NCI-H2227 (cell line): Measurements from ENCODE around the gene SIRPG.
"Not testable (repeated sequence)": the region's sequence is repeated elsewhere in the genome, so short reads cannot be mapped to it uniquely, and the experiment has no call there.

Experiments used
- DNase-seq: peaks from one replicate; lab custom pipeline; 2025; ENCODE audit not compliant: unreplicated experiment; lab: John Stamatoyannopoulos, UW

Gene SIRPG

DNA sequence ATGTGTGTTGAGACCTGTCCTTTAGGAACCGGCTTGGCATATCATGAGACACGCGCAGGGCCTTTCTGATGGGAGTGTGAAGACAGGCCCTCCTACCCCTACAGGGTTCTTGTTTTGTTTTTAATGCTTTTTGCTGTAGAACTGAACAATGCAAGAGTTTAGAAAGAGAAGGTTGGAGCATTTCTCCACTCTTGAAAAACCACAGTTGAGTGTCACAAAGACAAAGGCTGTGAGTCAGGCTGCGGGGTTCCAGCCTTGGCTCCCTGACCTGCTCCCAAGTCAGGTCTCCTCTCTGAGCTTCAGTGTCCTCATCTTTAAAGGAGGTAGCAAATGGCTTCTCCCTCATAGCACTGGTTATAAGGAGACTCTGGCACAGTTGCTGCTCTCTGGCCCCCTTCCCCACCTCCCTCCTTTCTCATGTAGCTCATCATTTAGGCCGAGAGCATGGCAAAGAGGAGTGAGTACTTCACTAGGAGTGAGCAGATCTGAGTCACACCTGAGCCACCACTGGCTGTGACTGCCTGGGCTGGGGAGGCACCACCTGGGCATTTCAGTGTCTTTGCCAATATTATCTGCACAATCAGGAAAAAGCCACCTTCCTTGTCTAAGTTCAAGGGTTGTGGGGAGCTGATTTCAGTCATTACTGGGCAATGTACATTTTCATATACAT is 48.8 kb downstream of the SIRPG start:
- not testable (repeated sequence) for DNase-seq

DNA sequence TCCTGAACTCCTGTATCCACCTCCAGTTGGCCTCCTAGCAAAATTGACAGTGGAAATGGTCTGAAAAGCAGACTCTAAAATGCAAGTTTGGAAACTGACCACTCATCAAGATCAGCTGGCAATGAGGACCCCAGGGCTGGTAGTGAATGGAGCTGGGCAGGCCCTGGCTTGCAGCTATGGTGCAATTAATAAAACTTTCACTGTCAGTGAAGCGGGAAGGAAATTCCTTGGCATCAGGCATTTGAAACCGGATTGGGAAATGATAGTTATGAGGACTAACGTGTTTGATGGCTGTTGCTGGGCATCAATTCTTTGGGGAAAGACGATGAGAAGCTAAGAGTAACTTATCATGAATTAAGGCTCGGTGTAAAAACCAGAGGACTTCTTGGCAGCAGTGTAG is 56.8 kb downstream of the SIRPG start:
- no peak for DNase-seq

DNA sequence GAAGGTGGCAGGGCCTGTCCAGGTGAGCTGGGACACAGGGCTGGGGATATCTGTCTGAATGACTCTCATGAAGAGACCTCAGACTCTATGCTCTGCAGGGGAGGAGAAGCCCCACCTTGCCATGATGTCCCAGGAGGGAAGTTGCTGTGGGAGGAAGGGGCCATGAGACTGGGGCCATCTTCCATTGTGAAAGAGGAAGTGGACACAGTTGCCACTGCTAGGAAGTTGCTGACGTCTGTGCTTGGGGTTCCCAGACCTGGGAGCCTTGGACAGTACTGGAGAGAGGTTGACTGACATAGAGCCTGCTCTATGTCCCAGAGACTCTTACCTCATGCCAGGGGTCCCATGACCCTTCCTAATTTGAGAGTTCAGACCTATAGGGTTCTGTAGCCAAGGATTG is 62.2 kb downstream of the SIRPG start:
- DNase-seq: no peak

DNA sequence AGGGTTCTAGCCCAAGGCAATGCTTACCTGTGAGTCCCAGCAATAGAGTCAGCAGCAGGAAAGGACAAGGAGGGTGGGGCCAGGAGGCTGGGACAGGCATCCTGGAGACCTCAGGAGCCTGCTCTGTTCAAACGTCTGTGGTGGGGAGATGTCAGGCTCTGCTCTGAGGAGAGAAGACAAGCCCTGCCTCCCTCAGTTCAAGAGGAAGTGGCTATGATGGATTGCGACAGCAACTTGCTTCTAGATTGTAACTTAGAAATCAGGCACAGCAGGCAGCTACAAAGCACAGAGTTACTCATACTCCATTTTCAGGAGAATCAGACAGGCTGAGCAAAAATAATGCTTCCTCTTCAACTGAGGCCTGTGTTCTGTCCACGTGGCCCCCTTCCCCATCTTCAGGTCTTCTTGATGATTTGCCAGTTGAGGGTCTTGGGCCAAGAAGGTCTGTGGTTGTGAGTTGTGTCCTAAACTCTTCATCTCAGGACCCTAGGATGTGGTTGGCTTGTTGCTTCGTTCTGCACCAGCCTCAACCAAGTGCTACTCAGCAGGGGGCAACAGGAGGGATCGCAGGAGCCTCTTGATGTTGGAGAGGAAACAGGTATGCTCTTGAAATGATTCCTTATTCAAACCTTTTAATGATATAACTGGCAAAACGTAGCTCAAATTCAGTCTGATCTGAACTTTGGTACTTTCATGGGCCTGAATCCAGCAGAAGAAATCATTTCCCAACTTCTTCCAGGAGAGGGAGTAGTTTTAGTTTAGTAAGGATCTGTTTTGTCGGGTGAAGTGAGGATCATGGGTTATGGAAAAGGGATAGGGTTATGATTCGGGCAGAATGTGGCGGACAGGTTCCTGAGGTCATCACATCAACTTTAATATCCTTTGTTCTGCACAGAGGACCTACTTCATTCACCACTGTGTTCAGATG is 68.8 kb downstream of the SIRPG start:
- DNase-seq: no peak

DNA sequence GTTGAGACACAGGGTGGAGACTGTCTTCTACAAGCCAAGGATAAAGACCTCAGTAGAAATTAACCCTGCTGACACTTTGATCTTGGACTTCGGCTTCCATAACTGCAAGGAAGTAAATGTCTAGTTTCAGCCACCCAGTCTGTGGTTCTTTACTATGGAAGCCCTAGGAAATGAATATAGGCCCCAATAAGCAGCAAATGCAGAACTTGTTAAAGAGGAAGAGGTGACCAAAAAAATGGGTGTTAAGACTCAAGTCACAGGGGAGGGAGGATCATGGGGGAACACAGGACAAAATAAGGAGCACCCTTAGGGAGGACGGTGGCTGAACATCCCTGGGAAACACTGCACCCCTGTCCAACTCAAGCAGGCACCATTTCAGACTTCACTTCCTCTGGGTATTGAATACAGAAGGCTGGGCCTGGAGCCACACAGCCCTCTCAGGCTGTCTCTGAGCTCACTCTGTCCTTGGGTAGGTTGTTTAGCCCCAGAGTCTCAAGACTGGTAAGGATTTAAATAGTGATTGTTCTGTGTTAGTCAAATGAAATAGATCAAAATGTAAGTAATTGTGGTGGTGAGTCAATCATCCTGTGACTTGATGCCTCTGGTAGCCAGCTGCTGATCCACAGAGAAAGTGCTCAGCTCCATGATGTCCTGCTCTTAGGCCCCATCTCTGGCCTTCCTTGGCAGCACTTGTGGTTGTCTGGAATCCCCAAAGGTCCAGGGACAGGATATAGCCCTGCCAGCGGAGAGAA is 69.6 kb downstream of the SIRPG start:
- DNase-seq: no peak

- no peak for DNase-seq
These were observed 78.1 kb downstream of the SIRPG start for GRCh38 chr20:1579488-1579887.
